HG02678 (cell line): ENCODE results near the gene MYBPC2.
"Not testable (repeated sequence)": the region's sequence is repeated elsewhere in the genome, so short reads cannot be mapped to it uniquely, and the experiment has no call there.

Source experiments
- ATAC-seq: cut with Tn5 transposase; IDR thresholded peaks from one replicate; pipeline ENCODE4 v1.9.1; 2021; ENCODE audit warnings: mild to moderate bottlenecking, moderate library complexity; ENCODE audit not compliant: unreplicated experiment

The MYBPC2 gene

DNA sequence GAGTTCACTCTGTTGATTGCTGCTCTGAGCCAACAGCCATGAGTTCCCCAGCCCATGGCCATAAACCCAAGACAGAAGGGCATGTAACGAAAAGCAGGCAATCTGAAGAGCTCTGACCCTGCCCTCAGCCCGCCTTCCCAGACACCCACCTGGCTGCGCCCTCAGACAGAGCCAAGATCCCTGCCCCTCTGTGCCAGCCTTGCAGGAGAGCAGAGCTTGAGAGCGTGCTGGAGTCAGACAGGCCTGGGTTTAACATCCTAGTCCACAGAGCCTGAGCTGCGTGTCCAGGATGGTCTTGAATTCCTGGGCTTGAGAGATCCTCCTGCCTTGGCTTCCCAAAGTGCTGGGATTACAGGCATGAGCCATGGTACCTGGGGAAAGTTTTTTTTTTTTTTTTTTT lies 24.6 kb downstream of the MYBPC2 start:
- no peak for ATAC-seq

DNA sequence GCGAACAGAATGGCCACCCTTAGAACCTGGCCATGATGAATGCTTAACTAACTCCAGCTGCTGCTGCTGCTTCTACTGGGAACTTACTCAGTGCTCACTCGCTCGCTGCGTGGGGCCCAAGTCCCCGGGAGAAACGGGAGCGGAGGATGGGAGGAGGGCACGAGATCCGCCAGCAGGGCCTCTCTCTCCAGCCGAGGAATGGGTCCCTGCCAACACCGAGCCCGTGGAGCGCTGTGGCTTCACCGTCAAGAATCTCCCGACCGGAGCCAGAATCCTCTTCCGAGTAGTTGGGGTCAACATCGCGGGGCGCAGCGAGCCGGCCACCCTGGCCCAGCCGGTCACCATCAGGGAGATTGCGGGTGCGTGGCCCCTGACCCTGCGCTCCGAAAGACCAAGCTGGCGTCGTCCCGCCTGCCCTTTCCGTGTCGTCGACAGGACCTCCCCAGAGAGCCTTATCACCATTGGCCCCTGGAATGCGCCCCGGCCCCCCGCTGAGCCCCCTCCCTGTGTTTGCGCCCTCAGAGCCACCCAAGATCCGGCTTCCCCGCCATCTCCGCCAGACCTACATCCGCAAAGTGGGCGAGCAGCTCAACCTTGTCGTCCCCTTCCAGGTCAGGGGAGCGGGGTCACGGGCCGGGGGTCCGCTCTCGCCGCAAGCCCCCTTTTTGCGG lies 25.8 kb downstream of the MYBPC2 start:
- no peak for ATAC-seq

- no peak for ATAC-seq
Observed at GRCh38 chr19:50459067-50459456, 26.4 kb downstream of the MYBPC2 start.

- ATAC-seq: no peak
Observed at GRCh38 chr19:50459638-50460037, 26.9 kb downstream of the MYBPC2 start.

DNA sequence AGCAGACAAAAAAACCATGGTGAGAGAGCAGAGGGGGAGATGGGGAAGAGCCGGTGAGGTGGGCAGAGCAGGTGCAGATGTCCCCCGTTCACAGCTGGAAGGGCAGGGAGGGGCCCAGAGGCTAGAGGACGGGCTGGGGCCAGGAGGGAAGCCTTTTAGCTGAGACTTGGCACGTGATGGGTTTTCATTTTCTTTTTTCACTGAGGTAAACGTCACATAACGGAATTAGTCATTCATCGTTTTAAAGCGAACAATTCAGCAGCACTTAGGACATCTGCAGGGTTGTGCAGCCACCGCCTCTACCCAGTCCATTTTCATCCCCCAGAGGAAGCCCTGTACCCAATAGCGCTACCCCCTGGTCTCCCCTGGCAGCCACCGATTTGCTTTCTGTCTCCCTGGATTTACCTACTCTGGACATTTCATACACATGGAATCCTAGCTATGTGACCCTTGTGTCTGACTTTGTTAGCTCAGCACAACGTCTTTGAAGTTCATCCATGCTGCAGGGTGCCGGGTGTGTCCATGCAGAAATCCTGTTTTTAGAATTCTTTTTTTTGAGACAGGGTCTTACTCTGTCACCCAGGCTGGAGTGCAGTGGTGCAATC lies 27.6 kb downstream of the MYBPC2 start:
- peak; percentile 57 for ATAC-seq

DNA sequence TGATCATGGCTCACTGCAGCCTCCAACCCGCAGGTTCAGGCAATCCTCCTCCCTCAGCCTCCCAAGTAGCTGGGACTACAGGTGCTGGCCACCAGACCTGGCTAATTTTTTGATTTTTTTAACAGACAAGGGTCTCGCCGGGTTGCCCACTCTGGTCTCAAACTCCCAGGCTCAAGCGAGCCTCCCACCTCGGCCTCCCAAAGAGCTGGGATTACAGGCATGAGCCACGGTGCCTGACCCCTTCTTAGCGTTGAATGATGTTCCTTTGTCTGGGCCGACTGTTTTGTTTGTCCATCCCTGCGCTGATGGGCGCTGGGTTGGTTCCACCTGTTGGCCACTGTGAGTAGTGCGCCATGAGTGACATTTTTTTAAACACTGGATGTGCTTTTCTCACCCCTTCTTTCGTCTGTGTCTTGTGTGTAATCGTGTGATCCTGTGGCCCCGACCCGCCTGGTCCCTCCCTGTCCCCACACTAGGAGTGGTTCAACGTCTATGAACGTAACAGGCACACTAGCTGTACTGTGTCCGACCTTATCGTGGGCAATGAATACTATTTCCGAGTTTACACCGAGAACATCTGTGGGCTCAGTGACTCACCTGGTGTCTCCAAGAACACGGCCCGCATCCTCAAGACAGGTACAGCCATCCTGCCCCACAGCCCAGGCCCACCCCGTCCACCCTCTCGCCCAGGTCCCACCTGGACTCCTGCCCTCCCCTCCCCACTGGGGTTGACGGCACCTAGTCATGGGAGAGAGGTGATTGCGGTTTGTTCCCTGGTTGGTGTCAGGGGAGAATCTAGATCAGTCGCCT lies 28.6 kb downstream of the MYBPC2 start:
- ATAC-seq: no peak

- no peak for ATAC-seq
Observed at GRCh38 chr19:50462970-50463369, 30.3 kb downstream of the MYBPC2 start.

- no peak for ATAC-seq
Observed at GRCh38 chr19:50464348-50464747, 31.7 kb downstream of the MYBPC2 start.

DNA sequence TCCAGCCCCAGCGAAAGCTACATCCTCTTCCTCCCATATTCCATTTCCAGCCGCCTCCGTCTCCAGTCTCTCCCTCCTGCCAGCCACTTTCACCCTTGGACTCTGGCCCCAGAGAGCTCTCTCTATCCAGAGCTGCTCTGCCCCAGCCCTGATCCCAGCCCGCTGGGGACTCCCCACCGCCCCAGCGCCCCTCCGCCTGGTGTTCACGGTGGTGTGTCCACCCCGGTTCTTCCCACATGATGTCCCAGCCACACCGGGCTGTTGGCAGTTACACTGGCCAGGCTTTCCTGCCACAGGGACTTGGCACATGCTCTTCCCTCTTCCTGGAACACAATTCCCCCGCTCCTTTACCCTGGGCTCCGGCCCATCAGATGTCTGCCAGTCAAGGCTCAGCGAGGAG lies 32.3 kb downstream of the MYBPC2 start:
- ATAC-seq: no peak

DNA sequence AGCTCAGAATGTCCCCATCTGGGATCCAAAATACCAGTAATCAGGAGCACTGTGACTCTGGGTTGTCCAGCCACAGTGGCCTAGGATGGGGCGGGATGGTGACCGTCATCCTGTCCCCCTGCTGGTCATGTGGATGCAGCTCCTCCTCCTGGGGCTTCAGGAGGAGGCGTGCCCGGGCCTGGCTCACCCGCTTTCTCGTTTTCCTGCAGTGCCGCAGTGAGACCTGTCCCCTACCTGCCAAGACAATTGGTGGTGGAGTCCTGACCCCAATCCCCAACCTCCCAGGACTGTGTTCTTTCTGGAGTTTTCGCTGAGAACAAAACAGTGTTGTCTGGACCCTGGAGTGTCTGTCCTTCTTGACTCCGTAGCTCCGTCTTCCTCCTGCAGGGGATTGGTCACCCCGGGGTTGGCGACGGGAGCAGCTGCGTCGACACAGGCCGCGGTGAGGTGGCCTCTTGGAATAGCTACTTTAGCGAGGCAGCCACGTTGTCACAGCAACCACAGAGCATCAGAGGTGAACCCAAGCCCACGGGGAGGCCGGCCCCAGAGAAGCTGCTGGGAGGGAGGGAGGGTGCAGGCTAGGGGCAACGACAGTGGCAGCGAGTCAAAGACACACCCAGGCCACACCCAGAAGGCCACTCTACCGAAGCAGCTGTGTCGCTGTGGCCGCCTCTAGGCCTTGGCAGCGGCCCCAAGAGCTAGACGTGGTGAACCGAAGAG lies 33.5 kb downstream of the MYBPC2 start:
- ATAC-seq: no peak

DNA sequence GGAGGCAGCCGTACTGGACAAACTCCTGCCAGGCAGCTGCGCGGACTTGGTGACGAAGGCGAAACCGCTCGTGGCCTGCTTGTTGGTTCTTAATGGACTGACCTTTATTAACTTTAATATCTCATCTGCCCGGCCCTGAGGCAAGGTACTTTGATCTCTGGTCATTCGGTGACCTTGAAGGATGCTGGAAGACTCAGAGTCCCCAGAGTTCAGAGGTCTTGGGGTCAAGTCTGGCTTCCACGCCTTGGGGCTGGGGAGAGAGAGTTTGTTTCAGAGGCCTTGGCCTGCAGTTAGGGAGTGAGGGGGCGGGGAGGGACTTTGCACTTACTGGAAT lies 34.0 kb downstream of the MYBPC2 start:
- ATAC-seq: no peak

- no peak for ATAC-seq
Observed at GRCh38 chr19:50467566-50467965, 34.9 kb downstream of the MYBPC2 start.

DNA sequence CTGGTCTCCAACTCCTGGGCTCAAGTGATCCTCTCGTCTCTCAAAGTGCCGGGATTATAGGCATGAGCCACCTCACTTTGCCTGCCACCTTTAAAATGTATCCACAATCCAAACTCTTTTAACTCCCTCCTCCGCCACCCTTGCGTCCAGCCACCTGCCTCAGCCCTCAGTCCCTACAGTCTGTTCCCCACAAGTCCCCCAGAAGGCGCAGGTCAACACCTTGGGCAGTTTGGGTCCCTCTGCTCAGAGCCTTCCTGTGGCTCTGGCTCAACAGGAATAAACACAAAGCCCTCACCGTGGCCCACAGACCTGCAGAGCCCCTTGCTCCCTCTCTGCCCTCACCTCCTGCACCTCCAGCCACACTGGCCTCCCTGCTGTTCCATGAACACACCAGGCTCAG lies 36.1 kb downstream of the MYBPC2 start:
- ATAC-seq: no peak

- not testable (repeated sequence) for ATAC-seq
Observed at GRCh38 chr19:50473336-50473735, 40.6 kb downstream of the MYBPC2 start.

DNA sequence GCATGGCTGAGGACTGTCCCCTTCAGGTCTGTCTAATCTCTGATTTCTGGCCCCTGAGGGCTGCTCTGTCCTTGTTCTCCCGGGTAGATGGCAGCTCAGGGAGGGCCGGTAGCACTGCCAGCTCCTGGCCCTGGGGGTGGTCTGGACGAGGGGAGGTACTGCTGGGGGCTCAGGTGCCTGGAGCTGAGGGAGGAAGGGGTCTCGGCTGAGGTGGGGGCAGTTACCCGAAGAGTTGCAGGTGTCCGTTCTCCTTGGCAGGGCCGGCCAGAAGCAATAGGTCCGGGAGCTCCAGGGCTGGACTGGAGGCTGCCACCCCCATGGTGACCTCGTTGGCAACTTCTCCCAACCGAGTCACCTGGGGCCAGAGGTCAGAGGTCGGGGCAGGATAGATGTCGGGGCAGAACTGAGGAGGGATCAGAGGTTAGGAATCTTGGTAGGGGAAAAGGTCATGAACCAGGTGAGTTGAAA lies 42.4 kb downstream of the MYBPC2 start:
- no peak for ATAC-seq

DNA sequence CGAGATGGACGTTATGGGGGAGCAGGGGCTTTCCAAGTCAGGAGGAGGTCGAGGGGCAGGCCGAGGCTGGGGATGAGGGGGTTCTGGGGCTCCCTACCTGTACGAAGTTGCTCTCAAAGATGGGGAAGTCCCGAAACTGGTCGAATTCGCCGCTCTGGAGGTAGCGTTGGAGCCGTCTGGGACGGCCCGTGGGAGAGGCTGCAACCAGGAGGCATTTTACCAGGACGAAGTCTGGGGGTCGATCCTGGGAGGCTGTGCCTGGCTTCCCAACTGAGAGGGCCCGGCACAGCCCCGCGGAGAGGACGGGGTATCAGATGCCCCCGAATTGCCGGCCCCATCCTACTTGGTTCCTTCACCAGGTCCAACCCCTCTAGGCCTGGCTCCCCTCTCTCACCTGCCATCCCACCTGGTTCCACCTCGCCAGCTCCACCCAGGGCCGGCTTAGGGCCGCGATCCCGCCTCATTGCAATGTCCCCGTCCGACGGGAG lies 43.1 kb downstream of the MYBPC2 start:
- no peak for ATAC-seq

- ATAC-seq: peak; percentile 90
Observed at GRCh38 chr19:50476224-50476906, 43.7 kb downstream of the MYBPC2 start, which contains the start of the genes EMC10 and GARIN5A. Gene EMC10 (plus strand): TSS chr19:50476507. CDS start chr19:50476545, 38 bp downstream. Gene GARIN5A (minus strand): TSS chr19:50476848. CDS start chr19:50476388, 460 bp downstream.

- ATAC-seq: no peak
Observed at GRCh38 chr19:50476907-50477238, 44.2 kb downstream of the MYBPC2 start.

DNA sequence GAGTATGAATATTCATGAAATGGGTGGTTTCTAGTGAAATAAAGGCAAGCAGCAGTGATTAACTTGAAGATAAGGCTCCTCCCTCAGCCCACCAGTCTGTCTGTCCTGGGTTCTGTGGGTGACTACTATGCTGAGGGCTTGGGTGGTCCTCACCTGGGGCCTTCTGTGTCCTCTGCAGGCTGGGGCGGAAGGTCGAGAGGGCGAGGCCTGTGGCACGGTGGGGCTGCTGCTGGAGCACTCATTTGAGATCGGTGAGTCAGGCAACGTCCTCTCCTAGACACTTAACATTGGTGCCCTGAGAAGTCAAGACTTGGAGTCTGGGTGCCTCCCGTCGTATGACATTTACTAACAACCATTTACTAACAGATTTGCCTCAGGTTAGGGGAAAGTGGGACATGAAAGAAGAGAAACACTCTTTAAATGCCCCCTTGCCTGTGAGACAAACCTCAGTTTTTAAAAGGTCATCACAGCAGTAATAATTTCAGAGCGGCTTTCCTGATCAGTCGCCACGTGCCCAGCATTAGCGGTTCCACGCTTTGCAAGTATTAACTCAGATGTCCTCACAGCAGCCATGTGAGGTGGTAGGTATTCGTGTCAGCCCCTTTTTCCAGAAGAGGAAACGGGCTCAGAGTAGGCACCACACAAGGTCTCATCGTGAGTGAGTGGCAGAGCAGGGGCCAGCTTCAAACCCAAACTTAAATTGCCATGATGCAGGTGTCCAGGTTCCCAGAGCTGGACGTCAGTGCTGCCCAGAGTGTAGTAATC lies 45.2 kb downstream of the MYBPC2 start:
- no peak for ATAC-seq
